GOT3 (cell line): ENCODE measurements around the gene EIF5.

Experiments used
- DNase-seq: peaks from one replicate; lab custom pipeline; 2025; ENCODE audit warnings: mixed read lengths; lab: John Stamatoyannopoulos, UW

Gene EIF5

DNA sequence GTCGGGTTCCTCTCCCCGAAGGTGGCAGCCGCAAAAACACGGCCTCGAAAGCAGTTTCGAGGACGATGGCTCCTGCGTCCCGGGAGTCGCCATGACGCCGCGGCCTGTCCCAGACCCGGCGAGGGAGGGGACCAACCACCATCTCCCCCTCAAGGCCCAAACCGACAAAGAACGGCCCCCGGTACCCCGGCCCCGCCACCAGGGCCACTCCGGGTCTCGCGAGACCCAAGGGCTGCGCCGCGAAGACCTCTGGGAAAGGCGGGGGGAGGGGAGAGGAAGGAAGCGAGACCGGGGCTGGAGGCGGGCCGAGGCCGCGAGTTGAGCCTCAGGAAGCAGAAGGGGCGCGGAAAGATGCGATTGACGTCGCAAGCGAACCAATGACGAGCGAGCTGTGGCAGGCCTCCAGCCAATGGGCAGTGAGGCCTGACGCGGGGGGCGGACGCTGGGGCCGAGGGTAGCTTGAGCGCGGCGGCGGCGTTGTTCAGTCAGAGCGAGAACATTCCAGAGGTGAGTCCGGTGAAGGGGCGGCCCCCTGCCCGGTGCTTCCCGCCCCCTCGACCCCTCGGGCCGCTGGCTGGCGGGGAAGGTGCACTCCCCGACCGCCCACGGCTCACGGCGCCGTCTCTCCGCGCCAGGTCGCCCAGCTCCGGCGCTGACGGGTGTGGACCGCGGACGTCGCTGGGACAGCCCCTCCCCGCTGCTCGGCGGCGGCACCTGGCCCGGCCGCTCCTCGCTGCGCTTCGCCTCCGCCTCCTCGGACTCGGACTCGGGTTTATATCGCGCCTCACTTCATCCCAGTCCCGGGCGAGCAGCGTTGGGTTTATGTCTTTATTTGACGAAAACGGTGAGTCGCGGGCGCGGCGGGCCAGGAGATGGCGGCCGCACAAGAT is at the start of gene EIF5:
EIF5 (plus strand) TSS at position 484 of the 890 bp plus-strand sequence. CDS start 1,624 bp downstream, outside the sequence.
- DNase-seq: peak; percentile 89

DNA sequence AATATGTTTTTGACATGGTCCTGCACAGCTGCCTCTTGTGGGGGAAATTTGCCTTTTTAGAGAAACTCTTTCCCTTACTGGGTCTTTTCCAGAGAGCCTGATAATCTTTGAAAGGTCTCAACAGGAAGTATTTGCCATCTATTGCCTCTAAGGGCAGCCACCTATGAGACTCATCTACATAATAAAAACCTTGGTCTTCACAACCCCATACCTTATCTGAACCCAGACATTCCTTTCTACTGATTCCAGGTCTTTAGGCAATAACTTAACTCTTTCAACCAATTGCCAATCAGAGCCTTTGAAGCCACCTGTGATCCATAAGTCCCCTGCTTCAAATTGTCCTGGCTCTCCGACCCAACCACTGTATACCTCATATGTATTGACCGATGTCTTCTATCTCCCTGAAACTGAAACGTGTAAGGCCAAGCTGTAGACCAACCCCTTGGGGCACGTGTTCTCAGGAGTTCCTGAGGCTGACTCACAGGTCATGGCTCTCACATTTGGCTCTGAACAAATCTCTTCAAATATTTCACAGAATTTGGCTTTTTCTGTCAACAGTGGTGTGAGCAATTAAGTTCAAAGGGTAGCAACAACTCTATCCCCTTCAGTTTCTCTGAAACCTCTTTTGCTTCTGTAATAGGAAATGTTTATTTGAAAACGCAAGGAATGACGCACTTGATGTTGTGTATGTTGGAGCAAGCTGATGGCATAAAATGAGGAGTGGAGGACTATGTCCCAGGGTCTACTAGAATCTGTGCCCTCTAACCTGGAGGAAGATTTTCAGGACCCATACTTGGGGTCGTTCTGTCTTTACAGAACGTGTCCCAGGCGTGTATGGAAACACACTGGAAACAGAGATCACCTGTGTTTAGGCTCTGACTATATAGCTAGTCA is 49.2 kb upstream of the EIF5 start:
- DNase-seq: no peak

DNA sequence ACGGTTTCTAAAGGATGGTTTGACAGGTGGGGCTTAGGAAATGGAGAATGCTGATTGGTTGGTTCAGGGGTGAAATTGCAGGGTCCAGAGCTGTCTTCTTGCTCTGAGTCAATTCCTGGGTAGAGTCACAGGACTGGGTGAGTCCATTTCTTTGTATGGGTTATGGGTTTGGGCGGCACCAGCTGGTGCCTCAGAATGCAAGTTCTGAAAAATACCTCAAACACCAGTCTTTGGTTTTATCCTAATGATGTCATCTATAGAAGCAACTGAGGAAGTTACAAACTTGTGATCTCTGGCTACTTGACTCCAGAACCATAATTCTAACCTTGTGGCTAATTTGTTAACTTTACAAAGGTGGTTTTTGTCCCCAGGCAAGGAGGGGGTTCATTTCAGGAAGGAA is 47.6 kb upstream of the EIF5 start:
- DNase-seq: no peak

DNA sequence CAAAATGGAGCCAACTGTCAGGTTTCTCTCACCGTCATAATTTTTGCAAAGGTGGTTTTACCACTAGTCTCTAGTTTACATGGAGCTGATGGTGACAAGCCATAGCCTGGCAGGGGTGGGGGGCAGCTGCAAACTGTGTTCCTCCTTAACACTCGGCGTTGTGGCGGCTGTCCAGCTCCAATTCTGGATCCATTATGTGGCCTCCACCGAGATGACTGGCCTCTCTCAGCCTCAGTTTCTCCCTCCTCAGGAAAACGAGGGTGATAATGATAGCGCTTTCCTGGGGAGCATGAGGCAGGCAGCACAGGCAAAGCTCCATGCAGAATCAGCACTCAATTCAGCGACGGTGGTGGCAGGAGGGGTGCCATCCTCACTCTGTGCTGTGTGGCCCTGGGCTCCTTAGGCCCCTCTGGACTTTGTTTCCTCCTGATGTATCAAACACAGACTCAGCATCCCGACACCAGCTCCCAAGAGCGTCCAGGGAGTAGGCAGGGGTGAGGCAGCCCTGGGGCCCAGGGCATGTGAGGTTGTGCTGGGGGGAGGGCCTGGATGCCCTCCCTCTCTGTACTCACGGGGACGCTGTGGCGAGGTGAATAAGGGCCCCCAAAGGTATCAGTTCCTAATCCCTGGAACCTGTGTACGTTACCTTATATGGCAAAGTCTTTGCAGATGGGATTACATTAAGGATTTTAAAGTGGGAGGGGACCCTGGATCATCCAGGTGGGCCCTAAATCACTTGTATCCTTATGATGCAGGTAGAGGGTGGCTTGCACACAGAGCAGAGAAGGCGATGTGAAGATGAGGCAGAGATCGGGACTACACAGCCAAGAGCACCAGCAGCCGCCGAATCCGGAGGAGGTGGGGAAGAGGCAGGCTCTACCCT is 46.8 kb upstream of the EIF5 start:
- DNase-seq: no peak

DNA sequence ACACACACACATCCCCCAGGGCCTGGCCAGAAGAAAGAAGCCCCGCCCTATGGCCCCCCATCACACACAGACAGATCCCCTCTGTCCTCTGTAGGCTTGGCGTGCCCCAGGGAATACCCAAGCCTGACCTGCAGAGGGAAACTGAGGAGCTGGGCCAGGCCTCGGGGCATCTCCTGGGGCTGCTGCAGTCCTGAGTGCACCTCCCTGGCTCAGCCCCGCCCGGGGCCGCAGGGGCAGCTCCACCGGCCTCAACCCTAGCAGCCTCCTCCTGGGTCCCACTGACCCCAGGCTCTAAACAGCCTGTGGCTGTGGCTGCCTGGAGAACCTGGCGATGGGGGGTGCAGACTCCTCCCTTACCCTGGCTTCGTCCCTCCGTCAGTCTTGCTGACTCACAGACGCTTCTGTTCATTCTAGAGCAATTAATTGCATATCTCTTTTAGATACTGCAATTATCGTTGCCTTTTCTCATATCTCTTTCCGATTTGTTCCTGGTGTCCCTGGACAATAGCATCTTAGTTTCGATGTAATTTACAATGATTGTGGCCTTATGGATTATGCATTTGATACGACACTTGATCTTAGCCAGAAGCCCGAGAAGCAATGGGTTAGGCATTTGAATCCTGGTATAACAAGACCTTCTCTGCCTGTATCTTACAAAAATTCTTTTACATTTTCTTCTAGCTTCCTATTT is 45.8 kb upstream of the EIF5 start:
- DNase-seq: no peak

DNA sequence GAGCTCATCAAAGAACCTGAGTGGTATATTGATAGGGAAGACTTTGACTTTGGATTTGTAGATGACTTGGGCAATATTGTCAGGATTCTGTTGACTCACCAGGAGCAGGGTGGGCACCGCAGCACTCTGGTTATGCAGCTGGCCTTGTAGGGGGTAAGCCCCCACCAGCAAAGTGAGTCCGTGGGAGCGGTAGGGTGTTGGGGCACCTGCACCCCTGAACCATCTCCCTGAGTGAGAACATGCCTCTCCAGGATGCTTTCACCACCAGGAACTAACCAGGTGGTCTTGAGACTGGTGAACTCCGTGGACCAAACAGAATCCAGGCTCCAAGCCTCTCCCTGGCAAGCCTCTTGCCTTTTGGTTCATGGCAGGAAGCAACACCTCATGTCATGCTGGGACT is 44.0 kb upstream of the EIF5 start:
- DNase-seq: no peak

DNA sequence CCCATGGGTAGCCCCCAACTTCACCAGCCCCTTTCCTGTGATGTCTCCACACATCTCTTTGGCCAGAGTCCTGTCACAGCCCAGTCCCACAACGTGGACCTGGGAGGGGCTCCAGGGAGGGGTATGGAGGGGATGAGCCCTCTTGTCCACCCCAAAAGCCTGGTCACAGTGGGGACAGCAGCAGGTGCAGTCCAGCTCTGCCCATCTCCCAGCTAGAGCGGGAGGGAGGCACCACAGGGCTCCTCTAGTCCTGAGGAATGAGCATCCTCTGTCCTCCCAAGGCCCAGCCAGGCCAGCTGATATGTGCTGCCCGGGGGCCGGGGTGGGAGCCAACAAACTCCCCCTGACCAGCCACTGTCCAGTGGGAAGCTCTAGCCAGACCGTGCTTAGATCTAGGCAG is 43.5 kb upstream of the EIF5 start:
- DNase-seq: no peak

DNA sequence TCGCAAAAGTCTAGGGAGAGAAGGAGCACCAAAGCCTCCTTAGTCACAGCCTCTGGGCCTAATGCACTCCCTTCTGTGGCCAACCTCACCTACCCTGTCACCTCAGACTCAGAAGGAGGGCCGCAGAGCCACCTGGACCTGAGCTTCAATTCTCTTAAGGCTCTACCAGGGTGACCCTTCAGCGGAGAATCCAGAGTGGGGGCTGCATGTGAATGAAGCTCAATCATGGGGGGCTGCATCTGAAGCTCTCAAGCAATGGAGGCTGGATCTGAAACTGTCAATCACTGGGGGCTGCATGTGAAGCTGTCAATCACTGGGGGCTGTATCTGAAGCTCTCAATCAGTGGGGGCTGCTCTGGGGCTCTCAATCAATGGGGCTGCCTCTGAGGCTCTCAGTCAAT is 43.1 kb upstream of the EIF5 start:
- no peak for DNase-seq

DNA sequence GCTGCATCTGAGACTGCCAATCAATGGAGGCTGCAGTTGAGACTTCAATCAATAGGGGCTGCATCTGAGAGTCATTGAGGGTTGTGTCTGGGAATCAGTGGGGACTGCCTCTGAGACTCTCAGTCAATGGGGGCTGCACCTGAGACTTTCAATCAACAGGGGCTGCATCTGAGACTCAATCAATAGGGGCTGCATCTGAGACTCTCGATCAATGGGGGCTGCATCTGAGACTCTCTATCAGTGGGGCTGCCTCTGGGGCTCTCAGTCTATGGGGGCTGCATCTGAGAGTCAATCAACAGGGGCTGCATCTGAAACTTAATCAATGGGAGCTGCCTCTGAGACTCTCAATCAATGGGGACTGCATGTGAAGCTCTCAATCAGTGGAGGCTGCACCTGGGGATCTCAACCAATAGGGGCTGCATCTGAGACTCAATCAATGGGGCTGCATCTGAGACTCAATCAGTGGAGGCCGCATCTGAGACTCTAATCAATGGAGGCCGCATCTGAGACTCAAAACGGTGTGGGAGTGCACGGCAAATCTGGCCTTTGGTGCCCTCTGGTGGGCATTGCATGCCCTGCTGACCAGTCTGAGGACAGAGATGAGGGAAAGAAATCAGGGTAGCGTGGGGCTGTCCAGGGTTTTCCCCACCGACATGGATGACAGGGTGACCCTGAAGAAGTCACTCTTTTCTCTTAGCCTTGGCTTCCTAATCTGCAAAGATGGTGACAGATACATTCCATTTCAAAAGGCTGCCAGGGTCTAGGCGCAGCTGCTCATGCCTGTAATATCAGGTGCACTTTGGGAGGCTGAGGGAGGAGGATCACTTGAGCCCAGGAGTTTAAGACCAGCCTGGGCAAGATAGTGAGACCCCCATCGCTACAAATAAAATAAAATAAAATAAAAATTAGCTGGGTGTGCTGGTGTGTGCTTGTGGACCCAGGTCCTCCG is 41.3 kb upstream of the EIF5 start:
- DNase-seq: peak; percentile 8

DNA sequence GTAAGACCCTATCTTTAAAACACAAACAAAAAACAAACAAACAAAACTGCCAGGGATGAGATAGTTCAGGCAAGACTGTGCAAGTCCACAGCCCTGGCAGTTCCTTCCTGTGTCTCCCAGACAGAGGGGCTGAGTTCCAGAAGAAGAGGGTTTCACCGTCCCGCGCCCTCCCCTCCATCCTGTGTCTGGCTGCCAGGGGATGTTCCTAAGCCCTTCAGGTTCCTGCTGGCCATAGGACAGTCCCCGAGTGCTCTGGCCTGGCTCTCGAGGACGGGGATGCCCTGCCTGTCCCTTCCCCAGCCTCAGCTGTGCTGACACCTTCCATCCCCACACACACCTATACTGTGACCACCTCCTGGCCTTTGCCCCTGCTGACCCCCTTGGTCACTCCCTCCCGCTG is 40.6 kb upstream of the EIF5 start:
- DNase-seq: no peak

DNA sequence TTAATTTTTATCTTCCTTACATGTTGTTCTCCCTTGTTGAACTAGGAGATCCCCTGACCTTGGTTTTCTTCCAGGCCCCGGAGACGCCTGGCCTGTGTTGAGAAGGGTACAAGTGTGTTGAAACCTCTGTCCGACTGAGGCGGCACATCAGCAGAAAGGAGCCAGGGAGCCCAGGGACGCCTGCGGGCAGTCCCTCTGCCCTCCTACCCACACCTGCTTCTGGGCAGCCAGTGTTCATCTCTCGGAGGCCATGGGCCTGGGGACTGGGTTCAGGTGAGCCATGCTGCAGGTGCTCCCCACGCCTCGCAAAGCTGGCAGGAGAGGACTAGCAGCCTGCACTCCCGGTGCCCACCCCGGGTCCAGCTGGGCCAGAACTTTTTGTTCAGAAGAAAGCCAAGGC is 39.9 kb upstream of the EIF5 start:
- DNase-seq: no peak

DNA sequence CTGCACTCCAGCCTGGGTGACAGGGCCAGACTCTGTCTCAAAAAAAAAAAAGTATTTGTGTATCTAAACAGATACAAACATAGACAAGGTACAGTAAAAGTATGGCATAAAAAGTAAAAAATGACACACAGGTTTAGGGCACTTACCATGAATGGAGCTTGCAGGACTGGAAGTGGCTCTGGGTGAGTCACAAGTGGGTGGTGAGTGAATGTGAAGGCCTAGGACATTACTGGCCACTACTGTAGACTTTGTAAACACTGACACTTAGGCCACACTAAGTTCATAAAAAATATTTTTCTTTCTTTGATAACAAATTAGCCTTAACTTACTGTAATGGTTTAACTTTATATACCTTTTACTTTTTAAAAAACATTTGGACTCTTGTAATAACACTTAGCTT is 38.0 kb upstream of the EIF5 start:
- DNase-seq: no peak

DNA sequence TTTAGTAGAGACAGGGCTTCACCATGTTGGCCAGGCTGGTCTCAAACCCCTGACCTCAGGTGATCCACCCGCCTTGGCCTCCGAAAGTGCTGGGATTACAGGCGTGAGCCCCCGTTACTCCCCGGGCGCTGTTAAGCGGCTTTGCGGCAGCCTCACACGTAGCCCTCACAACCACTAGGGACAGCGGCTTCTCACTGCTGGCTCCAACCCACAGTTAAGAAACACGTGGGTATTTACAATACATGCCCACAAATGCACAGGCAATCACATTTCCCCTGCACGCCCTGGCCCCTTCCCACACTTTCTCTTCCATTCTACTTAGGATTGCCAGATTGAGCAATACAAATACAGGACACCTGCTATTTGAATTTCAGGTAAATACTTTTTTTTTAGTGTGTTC is 37.0 kb upstream of the EIF5 start:
- no peak for DNase-seq

DNA sequence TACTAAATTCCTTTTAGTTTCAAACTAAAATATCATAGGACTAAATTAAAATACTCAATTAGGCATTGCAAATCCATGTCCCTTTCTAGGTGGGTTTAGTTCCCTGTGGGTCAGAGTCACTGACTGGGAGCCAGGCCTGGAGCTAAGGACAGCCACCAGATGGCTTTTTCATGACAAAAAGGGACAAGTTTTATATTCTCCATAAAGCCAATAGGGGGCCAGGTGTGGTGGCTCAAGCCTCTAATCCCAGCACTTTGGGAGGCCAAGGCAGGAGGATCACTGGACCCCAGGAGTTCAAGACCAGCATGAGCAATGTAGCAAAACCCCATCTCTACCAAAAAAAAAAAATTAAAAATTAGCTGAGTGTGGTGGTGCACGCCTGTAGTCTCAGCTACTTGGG is 35.4 kb upstream of the EIF5 start:
- DNase-seq: no peak

DNA sequence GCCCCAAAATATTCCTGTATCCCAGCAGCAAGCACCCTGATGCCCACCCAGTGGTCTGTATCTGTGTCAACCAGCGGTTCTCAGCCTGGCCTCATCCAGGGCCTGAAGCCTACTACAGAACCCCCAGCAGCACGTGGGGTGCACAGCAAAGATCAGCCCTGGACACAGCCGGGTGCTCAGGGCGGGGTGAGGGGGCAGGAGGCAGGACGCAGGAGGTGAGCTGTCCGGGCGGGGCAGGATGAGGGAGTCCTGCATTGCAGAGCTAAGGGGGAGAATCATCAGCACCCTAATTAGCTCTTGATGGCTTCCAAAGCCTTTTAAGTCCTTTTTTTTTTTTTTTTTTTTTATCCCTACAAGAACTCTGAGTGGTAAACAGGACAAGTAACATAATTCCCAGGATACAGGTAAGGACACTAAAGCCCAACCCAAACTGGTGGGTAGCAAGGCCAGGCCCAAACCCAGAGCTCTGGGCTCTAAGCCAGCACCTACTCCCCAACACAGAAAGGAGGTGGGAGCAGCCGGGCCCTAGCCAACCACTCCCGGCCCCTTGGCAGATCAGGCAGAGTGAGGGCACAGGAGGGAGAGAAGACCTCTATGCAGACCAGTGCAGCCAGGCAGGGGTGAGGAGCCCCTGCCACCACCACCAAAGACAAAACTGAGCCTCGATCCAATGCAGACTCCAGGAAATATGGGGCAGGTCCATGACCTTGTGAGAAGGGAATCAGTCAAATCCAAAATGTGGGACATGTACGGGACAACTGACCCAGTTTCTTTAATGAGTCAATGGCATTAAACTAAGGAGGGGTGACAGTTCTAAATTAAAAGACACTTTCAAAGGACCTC is 32.3 kb upstream of the EIF5 start:
- DNase-seq: no peak

DNA sequence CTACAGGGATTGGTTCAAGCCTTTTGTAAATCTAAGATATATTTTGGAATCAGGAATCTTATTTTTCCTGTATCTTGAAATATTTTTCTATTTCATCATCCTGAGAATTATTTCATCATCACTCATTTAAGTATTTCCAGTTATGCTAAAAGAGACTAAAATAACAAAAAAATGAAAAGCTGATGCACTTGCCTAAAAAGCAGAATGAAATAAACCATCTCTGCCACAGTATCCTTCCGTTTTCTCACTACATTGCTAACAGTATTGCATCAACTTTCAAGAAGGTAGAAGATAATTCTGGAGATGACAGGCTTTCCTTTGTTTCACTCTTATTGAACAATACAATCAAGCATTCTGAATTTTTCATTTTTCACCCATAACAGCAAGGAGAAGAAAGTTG is 31.1 kb upstream of the EIF5 start:
- DNase-seq: no peak

DNA sequence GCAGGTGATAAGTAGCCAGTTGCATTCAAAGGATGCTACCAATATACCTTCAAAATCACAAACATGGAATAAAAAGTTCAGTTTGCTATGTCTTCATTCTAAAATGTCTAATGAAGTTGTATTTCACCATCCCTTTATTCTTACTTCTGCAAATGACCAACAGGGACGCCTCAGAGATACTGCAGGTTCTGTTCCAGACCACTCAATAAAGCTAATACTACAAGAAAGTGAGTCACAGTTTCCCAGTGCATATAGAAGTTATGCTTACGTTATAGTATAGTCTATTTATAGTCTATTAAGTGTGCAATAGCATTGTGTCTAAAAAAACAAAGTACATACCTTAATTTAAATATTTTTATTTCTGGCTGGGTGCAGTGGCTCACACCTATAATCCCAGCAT is 29.3 kb upstream of the EIF5 start:
- DNase-seq: no peak

DNA sequence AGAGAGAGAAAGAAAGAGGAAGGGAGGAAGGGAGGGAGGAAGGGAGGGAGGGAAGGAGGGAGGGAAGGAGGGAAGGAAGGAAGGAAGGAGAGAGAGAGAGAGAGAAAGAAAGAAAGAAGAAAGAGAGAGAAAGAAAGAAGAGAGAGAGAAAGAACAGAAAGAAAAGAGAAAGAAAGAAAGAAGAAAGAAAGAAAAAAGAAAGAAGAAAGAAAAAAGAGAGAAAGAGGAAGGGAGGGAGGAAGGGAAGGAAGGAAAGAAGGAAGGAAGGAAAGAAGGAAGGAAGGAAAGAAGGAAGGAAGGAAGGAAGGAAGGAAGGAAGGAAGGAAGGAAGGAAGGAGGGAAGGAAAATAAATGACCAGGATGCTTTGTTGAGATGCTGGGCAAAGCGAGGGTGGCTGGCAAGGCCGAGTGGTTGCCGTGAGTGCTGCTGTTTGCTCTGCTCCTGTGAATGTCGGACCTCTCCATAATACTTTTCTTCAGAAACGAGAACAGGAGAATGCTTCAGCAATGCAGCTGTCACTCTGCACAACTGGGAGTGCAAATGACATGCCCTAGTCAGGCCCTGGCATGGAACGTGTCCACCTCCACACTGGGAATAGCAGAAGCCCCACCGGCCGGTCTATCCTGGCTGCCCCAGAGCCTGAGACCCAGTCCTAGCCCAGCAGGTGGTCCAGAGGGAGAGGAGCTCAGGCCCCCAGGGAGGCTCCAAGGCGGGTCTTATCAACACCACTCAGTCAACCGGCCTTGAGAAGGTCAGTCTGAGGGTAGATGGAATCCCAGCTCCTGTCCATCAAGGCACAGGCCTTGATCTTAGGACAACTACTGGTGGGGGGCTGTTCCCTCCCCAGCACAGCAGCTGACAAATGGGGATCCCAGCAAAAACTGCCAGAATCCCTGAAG is 25.1 kb upstream of the EIF5 start:
- no peak for DNase-seq
